NCI-H1694 (cell line): ENCODE data around the gene LRPAP1.

Experiments used
- DNase-seq: peaks from one replicate; lab custom pipeline; 2025; lab: John Stamatoyannopoulos, UW

The LRPAP1 gene

GRCh38 chr4:3532751-3533422, 665 bp upstream of the LRPAP1 start:
- DNase-seq: no peak

DNA sequence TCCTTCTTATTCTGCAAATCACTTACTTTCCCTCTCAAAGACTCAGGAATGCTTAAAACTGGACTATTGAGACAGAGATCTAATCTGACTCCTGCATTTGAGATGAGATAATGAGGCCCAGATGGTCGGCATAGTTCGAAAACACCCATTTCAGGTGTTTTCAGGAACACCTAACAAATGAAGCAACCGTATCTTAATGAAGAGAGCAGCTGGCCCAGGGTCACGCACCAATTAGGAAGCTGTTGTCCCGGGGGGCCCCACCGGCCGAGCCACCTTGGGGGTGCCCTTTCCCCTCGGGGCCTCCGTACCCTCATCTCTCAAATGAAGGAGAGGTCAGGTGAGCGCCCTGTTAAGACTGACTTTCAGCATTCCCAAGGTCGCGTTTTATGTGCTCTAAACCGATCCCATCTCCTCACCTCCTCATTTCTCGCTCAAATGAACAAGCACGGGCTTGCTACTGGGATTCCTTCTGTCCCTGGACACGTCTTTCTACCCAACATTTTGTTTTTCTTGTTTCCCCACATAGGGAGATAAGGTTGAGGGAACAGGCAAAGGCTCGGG, 824 bp downstream of the LRPAP1 start:
- no peak for DNase-seq

GRCh38 chr4:3530663-3531254, 1.5 kb downstream of the LRPAP1 start:
- DNase-seq: no peak

DNA sequence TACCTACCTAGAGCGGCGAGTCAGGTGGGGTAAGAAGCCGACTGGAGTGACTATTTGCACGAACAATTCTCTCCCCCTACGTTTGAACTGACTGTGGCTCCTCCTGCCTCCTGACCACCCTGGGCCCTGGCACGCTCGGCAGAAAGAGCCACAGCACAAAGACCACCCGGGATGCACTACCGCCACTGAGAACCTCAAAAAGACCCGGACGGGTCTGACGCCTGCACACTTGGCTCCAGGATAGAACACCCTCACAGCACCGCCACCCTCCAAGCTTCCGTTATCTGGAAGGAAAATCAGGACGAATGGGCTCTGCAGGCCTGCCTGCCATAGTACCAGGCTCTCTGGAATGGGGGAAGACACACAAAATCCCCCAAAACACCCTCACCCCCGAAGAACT, 2.2 kb downstream of the LRPAP1 start:
- DNase-seq: no peak

DNA sequence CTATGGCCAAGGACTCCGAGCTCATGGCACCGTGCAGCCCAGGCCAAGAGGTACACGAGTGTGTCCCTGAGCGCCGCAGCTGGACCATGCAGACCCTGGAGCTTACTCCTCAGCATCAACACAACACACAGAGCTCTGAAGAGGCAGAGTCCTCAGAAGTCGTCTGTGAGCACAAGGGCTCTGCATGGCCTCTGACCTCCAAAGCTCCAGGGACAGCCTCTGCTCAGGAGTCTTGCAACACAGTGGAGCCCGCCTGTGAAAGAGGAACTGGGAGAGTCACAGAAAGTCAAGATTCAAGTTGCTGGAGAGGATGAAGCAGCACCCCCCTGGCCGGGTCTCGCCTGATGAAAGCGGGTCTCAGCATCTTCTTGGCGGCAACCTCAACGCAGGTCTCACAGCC, 2.9 kb downstream of the LRPAP1 start:
- no peak for DNase-seq

- no peak for DNase-seq
These were observed 4.0 kb downstream of the LRPAP1 start for GRCh38 chr4:3527914-3528876.

GRCh38 chr4:3527101-3527913, 4.9 kb downstream of the LRPAP1 start:
- no peak for DNase-seq

- DNase-seq: no peak
These were observed 5.8 kb downstream of the LRPAP1 start for GRCh38 chr4:3526456-3526855.

DNA sequence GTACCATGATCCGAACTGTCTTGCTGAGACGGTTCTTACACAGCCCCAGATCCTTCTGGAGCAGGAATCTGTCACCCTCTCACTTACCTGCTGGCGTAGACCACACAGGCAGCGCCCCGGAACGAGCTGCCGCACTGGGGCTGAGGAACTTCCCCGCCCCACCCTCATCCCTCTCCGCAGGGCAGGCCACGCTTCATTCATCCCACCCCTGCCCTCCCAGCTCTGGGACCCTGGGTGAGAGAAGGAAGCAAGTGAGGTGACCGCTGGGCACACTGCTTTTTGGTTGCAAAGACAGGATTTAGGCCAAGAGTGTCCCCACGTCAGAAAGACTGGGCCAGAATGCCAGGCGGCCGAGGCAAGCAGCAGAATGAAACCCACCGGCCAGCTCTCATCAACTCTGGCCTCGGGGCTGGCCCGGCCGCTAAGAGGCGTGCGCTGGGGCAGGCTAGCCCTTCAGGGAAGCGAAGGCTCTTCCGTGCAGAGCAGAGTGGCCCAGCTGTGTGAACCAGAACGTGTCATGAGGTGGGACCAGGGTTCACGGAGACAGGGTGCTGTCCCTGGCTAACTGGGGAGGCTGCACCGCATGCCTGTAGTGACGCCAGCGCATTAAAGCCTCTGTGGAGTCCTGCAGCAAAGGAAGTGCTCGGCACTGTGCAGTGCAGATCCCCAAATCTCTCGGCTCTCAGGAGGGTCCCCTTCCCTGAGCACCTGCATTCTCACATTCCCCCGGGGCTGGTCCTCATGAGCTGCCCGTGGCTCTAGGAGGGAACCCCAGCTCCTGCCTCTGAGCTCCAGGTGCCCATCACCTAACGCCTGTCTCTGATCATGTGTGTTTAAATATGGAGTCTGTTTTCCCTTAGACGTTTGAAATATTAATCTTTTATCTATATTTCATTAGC, 6.4 kb downstream of the LRPAP1 start:
- DNase-seq: no peak

DNA sequence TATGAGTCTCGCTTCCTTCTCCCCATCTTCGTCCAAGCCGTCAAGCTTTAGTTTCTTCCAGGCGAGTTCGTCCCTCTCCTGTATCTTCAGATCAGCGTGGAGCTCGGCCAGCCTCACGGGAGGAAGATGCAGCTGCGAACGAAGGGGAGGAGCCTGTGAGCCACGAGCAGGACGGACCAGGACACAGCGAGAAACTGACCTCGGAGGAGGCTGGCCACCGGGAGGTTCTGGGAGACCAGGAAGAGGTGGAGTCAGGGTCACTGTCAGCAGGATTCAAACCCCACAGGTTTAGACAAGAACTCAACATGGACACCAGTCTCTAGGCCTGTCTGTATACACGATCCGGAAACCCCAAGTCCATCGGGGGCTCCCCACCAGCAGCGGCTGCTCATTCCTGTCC, 7.3 kb downstream of the LRPAP1 start:
- no peak for DNase-seq

- no peak for DNase-seq
These were observed 7.9 kb downstream of the LRPAP1 start for GRCh38 chr4:3524349-3524748.

GRCh38 chr4:3523628-3524221, 8.5 kb downstream of the LRPAP1 start:
- DNase-seq: no peak

- DNase-seq: no peak
These were observed 9.0 kb downstream of the LRPAP1 start for GRCh38 chr4:3523146-3523627.

- DNase-seq: no peak
These were observed 9.6 kb downstream of the LRPAP1 start for GRCh38 chr4:3522651-3523050.

DNA sequence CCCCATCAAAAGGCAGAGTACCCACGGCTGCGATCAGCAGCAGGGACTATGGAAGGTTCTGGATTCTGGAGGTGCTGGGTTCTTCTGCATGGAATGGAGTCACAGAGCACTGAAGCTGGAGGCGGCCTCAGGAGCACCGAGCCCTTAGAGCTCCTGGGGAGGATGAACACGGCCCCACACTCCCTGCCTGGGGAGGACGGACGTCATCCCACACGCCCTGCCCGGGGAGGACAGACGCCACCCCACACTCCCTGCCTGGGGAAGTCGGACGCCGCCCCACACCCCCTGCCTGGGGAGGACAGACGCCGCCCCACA, 9.9 kb downstream of the LRPAP1 start:
- no peak for DNase-seq

DNA sequence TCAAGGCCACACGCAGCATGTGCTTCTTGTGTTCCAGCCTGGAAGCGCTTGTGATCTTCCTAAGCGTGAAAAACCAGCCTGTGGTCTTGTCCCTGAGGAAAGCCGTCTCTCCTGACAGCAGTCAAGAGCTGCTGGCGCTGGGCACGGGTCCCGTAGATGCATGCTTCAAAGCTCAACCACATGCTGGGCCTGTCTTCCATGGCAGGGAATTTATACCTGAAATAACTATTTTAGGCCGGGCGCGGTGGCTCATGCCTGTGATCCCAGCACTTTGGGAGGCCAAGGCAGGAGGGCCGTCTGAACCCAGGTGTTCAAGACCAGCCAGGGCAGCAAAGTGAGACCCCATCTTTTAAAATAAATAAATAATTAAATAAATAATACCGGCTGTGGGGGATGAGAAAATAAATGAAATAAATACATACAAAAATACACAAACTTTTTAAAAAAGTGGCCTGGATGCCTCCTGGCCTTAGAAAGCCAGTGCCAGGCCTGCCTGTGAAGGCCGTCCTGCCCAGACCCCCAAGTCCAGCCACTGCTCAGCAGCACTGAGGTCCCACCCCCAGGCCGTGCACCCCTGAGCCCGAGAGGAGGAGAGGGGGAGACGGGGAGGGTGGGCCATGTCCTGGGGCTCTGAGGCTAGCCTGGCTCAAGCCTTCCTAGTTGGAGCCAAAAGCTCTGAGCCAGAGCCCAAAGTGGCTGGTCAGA, 10.4 kb downstream of the LRPAP1 start:
- DNase-seq: no peak

DNA sequence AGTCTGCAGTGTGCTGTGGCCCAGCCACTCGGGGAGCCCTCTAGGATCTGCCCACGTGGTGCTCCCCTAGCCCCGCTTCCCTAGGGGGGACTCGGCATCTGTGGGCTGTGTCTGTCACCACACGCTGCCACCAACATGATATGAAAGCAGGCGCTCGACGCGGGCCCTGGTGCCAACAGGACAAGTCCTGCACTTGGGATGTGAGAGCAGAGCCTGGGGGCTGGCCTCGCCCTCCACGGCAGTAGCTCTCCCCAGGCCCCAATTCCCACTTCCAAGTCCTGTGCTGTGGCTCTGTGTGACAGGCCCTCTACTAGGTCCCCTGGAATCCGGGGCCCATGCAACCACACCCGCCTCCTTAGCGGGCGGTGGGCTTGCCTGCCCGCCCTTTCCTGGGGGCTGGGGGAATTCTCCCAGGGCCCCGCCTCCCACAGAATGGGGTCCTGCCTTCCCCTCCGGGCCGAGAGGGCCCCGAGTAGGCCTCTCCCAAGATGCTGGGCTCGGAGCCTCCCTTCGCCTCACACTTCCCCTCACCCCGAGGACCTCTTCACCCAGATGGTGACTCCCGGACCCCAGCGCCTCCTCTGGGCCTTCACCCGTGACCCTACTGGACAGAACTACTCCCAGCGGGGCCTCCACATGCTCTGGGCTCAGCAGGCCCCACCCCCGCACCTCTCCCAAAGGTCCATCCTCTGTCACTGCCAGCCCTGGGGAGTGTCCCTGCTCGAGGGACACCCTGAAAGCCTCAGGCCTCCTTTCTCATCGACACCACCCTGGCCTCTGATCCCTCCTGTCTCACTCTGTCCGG, 11.2 kb downstream of the LRPAP1 start:
- no peak for DNase-seq

- no peak for DNase-seq
These were observed 11.9 kb downstream of the LRPAP1 start for GRCh38 chr4:3520276-3520675.
